GF-D8 (cell line): ENCODE measurements around the gene NRP1.
"Not testable (repeated sequence)": the region's sequence is repeated elsewhere in the genome, so short reads cannot be mapped to it uniquely, and the experiment has no call there.

Experiments used
- DNase-seq: peaks from one replicate; lab custom pipeline; 2025; lab: John Stamatoyannopoulos, UW

Gene NRP1

DNA sequence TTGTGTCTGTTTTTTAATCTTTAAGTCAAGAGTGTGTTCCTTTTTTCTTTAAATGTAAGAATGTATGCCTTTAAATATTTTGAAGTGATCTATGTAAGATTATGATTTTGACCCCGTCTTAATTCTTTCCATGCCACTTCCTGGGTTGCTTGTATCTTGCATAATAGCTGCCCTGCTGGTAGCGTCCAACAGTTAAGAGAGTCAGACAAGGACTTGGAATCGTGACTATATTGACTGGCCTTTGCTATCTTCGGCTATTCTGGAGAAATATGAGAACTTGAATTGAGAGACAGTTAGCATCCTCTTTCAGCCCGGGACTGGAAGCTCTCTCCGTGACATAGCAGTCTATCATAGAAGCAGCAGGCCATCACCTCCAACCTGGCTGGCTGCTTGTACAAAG, 13.0 kb downstream of the NRP1 start:
- DNase-seq, result no peak

DNA sequence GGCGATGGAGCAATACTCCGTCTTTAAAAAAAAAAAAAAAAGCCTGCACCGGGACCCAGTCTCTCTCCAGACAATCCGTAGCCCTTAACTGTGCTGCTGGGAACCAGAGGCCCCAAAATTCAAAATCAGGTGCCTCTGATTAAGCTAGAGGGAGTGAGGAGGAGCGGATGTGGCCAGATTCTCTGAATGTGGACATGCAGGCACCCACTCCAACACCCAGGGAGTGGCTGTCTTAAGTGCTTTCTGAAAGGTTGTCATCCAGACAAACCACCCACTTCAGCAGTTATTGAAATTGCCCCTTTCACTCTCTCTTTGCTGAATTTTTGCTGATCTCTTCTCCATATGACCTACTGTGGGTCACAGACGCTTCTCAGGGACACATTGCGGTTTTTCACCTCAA, 14.2 kb downstream of the NRP1 start:
- no peak for DNase-seq

DNA sequence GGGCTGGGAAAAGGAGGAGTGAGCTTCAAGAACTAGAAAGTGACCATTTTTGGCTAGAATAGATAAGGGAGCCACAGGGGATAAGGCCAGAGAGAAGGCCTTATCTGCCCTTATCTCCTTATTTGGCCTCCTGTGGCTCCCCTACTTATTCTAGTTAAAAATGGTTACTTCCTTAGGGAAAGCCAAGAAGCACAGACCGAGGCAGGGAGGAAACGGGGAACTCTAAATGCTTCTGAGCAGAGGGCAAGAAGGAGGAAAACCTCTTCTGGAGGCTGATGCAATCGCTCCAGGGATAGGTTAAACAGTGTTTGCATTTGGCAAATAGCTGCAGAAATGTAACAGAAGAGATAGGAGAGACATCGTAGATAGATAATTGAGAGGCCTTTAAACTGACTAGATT, 18.6 kb downstream of the NRP1 start:
- DNase-seq, result no peak

DNA sequence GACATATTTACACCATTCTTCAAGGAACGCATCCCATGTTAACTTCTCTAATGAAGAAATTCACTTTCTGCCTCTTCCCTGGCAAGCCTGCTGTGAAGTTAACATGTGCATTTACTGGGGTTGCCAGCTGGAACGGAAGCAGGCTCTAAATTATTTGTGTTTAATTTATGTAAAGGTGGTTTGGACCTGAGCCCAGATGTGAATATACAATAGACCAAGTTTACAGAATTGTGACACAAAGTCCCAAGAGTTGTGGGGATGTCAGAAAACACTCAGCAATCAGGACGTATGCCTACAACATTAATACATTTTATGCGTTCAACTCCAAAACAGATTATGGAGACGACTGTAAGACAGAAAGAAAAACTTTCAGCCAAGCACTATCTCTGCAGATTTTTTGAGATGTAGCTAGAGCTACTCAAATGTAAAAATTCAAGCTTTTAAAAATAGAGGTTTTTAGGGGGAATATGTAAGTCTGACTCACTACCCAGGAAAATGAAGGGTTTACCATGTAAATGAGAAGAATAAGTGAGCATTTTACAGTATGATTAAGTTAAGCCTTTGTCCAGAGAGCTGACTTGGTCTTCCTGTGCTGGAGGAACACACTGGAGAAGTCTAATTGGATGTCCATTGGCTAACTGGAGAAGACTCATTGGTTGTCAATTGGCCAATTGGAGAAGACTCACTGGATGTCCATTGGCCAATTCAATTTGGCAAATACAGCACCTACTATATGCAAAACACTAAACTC, 19.5 kb downstream of the NRP1 start:
- DNase-seq, result no peak

DNA sequence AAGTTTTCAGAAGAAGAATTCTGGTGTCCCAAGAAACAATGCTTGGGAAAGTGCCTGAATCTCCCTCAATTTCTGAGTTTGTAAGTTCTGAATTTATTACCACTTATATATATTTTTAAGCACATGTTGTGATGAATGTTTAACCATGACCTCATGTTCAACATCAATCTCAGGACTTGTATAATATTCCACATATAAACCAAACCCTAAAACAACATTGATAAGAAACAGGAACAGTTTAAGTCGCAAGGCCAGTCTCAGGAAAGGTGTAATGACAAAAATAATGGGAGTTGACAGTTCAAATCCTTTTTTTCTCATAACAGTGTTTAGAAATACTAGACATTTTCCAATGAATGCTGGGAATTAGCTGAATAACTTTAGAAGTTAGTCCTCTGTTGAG, 22.8 kb downstream of the NRP1 start:
- no peak for DNase-seq

DNA sequence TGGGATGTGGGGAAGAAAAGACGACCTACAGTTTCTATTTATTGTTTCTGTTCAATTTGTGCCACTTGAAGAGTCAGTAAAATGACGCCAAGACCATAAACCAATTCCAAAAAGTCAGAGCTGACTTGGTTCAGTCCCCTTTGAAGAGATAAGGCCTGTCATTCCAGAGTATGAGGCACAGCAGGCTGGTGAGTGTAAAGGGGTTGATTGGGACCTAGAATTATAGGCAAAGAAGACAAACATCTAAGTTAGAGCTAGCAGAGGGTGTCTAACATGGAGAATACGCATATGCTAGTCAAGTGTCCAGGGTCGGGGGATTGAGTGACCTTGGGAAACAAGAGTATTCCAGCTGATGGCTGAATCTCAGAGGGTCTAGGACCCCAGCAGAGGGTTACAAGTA, 23.6 kb downstream of the NRP1 start:
- no peak for DNase-seq

DNA sequence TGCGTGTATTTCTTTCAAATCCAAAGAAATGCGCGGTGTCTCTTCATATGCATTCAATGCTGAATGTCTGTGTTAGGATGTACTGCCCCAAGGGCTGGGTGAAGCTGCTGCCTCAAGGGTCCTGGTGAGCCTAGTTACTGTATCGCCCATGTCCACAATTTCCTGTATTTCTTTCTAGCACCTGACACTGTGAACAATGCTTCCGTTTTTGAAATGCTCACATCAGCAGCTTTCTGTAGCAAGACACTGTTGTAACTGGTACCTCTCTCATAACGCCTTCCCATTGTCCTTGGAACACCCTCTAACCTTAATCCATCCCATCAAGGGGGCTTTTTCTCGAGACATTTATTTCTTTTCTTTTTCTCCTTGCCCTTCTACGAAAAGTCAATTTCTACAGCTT, 25.1 kb downstream of the NRP1 start:
- DNase-seq, result no peak

DNA sequence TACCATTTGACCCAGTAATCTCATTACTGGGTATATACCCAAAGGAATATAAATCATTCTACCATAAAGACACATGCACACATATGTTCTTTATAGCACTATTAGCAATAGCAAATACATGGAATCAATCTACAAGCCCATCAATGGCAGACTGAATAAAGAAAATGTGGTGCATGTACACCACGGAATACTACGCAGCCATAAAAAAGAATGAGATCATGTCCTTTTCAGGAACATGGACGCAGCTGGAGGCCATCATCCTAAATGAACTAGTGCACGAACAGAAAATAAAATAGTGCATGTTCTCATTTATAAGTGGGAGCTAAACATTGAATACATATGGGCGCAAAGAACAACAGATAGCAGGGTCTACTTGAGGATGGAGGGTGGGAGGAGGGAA, 26.6 kb downstream of the NRP1 start:
- DNase-seq, result no peak

DNA sequence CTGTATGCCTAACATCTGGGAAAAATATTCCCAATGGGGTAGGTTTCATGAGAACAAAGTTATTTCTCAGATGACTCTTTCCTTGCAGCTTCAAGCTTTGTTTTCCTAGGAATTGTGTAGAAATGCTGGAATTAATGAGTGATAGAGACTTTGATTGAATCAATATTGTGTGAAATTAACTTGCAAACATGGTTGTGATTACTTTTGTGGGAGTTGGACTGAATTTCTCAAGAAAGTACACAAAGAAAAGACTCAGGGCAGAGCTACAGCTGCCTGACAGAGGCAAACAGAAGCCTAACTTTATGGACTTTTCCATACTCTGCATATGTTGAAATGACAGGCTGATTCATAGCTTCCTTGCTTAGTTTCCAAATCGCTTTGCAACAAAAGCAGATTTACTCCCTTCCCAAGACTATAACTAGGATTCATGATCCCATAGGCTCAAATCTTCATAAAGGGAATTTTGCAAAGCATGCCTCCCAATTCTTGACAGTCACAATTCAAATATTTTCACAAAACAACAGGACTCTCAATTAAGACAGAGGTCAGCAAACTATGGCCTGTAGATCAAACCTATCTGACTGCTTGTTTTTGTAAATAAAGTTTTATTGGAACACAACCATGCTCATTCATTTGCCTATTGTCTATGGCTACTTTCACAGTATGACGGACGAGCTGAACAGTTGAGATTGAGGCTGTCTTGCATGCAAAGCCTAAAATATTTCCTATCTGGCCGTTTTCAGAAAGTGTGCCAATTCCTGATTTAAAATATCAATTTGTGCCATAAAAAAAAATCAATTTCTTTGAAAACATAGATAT, 27.6 kb downstream of the NRP1 start:
- DNase-seq, result no peak

DNA sequence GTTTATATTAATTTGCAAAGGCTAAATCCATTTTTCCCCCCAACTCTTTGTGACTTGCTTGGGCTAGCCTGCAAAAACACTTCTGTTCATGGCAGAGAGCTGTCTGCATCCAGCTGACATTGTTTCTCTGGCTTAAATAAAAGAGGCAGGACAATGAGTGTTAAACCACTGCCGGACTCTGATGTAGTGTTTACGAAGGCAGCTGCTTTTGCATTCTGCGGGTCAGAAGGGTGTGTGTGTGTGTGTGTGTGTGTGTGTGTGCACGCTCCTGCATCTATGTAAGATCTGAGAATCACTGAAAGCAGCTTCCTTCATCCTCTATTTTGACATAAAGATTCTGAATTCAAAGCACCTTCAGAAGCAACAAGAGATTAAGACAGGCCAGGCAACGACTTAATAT, 28.3 kb downstream of the NRP1 start:
- no peak for DNase-seq

DNA sequence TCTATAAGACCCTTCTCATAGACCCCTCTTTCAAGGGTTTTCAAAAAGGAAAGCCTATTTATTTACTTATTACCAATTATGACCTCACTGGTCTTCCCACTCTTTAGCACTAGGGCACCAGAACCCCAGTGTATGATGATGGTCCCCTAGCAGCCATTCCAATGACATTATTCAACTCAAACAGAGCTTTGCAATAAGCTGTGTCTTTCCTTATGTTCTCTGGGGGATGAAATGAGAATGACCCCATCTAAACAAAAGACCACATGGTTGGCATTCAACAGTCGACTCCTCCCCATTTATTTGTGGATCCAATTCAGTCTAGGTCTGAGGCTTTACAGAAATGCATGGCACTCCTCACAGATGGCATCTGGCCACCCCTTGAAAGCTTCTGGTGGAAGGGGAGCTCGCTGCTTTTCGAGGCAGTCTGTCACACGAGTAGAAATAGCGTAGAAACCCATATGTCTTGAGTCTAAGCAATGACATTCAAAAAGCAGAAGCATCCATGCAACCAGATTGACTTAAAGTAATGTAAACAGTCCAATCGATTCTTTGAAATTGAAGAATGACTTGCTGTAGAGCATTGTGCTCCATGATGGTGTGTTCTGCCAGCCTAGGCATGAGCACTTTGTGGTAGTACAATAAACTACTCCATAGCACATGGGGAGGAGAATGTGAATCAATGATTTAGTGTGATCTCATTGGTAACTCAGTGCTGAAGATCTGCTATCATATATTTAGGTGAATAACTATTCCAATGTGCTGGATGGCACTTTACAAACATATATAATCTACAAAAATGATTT, 29.8 kb downstream of the NRP1 start:
- DNase-seq, result no peak

DNA sequence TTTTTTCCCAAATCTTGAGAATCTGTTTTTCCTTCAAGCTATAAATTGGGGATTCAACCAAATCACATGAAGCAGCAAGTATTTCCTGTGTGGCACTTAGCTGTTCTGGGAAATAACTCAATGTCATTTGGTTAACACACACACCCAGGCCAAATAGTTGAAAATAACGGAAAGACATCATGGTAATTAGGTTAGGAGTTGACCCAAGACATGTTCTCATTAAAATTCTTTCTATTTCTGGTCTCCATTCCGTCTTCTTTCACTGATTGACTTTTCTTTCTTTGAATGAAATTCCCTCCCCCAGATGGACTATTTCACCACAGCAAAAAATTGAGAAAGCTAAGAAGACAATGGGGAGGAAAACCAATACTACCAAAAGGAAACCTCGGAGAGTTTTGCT, 30.5 kb downstream of the NRP1 start:
- DNase-seq, result no peak

DNA sequence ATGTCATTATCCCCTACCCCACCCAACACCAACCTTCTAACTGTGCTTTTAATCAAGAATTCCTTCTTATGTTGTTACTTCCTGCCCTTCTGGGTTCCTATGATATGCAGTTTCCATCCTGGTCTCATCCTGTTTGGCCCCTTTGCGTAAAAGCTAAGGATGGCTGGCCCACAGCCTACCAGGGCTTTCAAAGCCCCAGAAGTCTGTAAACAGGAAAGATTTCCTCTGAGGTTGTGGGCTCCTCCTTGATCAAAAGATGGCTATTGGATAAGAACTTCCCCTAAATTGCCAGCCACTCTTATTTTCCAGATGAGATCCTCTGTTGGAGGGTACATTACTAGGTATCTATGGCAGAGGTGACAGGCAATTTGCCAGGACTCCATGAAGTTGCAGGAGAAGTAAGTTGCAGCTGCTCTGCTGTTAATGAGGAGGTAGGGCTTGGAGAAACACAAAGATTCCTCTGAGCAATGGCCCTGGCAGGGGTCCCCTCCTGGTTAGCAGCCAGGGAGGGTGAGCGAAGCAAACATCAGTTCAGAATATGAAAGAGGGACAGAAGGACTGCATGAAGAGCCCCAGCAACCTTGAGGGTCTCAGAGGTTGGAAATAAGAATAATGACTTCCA, 32.1 kb downstream of the NRP1 start:
- DNase-seq, result no peak

DNA sequence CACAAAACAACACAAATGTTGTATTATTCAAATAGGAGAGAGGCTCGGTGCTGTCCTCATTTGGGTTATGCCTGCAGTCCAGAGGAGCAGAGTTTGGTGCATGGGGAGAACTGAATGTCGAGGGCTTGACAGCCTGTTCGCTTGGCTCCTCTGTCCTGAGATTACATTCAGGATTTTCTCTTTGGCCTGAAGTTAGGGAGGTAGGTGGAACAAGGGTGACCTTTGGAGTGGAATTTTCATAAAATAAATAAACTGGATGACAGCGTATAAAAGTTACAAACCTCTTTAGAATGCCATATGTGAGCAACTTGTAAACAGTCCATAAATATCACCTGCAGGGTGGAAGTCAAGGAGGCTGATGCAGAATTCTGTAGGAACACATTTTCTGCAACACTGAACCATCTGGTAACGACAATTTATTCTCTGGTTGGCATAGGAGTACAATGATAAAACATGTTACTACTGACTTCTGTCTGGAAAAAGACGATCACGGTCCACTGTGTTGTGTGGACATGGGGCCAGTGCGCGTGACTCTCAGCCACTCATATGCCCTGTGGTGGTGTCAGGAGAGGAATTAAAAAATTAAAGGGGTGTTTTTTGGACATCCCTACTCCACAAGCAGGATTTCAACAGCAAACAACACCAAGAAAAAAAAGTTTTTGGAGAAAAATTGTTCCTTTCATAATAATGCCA, 33.2 kb downstream of the NRP1 start:
- DNase-seq, result no peak

DNA sequence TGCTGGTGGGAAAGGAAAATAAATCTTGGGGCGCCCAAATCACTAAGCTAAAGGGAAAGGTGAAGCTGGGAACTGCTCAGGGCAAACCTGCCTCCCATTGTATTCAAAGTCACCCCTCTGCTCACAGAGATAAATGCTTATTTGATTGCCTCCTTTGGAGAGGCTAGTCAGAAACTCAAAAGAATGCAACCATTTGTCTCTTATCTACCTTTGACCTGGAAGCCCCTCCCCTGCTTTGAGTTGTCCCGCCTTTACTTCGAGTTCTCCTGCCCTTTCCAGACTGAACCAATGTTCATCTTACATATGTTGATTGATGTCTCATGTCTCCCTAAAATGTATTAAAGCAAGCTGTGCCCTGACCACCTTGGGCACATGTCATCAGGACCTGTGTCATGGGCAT, 33.9 kb downstream of the NRP1 start:
- DNase-seq, result not testable (repeated sequence)

DNA sequence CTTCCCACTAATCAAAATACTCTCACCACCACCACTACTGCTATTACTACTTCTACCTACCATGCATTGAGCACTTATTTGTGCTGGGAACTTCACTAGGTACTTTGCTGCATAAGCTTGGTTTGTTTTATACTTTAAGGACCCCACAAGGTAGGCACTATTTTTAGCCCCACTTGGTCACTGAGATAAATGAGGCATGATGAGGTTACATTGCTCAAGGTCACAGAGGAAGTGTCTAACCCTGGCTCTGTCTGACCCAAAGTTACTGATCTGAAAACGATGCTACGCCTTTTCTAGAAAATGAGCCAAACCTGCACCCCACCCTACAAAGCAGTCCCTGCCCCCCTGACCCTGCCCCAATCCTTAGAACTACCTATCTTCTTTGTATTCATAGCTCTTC, 35.6 kb downstream of the NRP1 start:
- no peak for DNase-seq

DNA sequence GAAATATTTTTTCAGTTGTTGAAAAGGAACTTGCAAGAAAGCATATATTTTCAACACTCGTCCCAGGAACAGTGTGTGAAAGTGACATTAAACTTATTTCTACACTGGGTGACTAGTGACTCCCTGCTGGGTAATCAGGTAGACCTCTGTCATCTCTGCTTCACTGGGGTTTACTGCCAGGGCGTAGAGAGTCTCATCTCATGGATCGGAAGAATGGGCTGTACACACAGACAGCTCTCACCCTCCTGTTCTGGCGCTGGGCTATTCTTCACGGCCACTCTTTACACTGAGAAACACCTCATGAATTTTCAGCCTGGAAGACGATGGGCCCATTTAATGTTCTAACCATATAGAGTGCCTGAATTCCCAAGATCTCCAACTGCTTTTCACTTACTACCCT, 36.4 kb downstream of the NRP1 start:
- no peak for DNase-seq

DNA sequence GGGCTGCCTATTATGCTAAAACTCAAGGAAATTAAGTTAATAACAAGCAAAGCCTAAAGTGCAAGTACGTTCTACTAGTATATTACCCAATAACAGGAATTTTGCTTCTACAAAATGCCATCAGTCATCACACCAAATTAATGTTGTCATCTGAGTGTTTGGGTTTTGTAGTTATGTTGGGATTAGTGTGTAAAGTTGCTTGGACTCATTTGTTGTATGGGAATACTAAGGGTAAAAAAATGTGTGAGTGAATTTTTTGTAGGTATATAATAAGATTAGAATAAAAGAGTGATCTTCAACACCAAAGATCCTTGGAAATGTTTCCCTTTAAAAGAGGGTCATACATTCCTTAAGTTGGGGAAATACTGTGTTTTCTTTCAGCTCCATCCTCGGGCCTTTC, 38.6 kb downstream of the NRP1 start:
- DNase-seq, result no peak

DNA sequence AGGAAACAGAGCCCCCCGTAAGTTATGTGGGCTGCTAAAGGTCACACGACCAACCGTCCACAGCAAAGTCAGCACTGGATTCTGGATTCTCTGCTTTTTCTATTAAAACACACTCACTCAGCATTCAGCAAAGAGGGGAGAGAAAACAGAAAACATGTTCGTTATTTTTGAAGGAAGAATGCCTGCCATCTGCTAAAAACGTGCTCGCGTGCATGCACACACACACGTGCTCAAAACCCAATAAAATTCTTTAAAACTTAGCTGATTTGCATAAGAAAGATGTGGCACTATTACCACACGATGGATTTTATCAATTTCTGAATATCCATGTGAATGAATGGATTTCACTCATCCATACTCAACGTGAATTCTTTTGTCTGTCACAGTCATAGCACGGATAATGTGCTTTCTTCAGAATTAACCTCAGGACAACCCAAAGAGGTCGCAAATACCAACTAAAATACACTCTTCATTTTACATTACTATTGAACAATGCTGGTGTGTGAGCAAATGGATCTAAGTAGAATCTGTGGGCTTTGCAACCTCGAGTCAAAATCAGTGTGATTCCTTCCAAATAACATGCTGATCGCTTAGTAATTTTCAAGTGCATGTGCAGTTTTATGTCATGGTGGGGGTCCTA, 40.8 kb downstream of the NRP1 start:
- DNase-seq, result no peak

DNA sequence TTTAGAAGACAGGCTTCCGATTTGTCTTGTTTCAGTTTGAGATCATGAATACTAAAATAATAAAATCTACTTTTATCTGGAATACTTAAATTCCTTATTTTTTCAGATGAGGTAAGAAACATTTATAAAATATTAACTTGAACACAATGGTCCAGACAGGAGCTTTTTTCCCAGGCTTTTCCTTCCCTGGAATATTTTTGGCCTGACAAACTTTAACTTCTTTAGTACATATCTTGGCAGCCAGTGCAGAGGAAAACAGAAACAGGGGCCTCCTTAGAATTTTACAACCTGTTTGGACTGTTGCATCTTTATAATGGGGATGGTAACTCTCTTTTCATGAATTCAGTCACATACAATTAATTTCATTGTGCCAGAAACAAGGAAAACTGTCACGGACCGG, 41.4 kb downstream of the NRP1 start:
- DNase-seq, result no peak

DNA sequence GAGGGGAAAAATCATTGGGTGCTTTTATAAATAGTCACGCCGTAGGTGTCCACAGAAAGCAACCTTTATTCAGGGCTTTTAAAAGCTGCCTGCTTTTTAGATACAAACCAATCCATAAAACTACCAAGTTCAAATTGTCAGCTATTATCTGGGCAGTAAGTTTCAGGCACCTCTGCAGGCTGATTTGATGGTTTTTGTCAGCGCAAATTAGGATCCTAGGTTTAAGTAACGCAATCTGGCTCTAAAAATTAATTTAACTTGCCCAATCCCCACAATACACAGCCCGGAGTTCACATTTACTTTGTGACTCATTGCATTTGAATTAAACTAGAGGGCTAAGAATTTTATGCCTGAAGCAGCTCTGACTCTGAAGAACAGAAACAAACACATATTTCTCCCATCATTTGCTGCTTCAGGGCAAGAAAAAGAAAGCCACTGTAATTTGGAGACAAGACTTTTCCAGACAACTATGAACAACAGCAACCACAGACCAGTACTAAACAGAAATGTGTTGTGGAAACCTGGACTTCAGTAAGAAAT, 43.3 kb downstream of the NRP1 start:
- no peak for DNase-seq
